Psoas muscle (tissue), 8 donors: ENCODE measurements around the gene RTN4RL1. TPM values are rescaled to one million over a fixed set of nuclear protein-coding genes. Genes with fewer than 3 reads are reported as not detected.

ENCODE experiments used
- ATAC-seq, 4 donors: fragments of 200-7000 bp; cut with Tn5 transposase; one replicate each; pipeline ENCODE4 v1.9.1; 2020; ENCODE audit warnings: moderate library complexity in 3 of 4, mild to moderate bottlenecking in 2 of 4
- DNase-seq, 2 donors: peaks; one replicate each; pipeline ENCODE4 v3.0.0-alpha.2; 2020
- H3K27ac ChIP-seq: fragments of 200-600 bp; one replicate; pipeline ENCODE4 v1.8.0; 2022
- H3K27me3 ChIP-seq, 3 donors: fragments of 200-600 bp in 1 of 3; one replicate each; pipeline versions ENCODE4 v1.6.1 to v1.8.0; 2013 to 2022; ENCODE audit warnings: low read length in 2 of 3, mild to moderate bottlenecking in 2 of 3, moderate library complexity in 1 of 3; ENCODE audit not compliant: insufficient read depth in 3 of 3
- H3K36me3 ChIP-seq, 2 donors: fragments of 200-600 bp in 1 of 2; one replicate each; pipeline versions ENCODE4 v1.6.1 to v1.8.0; 2013 to 2022; ENCODE audit warnings: low read depth in 1 of 2, mild to moderate bottlenecking in 1 of 2, moderate library complexity in 1 of 2; ENCODE audit not compliant: insufficient read depth in 1 of 2
- H3K4me1 ChIP-seq: fragments of 200-600 bp; one replicate; pipeline ENCODE4 v1.8.0; 2022
- H3K4me3 ChIP-seq: fragments of 200-600 bp; one replicate; pipeline ENCODE4 v1.8.0; 2022; ENCODE audit warnings: mild to moderate bottlenecking
- H3K9me3 ChIP-seq: fragments of 200-600 bp; one replicate; pipeline ENCODE4 v1.8.0; 2022
- CTCF ChIP-seq: fragments of 200-600 bp; IDR thresholded peaks from one replicate; pipeline ENCODE4 v1.8.0; 2022; ENCODE audit warnings: antibody characterized with exemption
- WGBS, 3 donors: extraction: QIAGEN DNeasy Blood & Tissue Kit; methylation state at CpG; one replicate each; pipeline versions ENCODE4 v1.1.6 to v1.1.7; 2013; 5-methylcytosine and 5-hydroxymethylcytosine counted together
- intact Hi-C, 2 donors: fragments of 100-400 bp; cut with DNase I; formaldehyde crosslinking; loops; one replicate each; pipeline versions ENCODE4 v1.11.0 to v1.14.2; 2022
- long read RNA-seq, 2 donors: library from polyadenylated mRNA; unstranded; transcript quantifications; one replicate each; pipeline ENCODE4 v2.0.0, GENCODE V29; 2021
- polyA plus RNA-seq, 3 donors: library from polyadenylated mRNA; stranded (reverse); fragments of 200-250 nt; gene quantifications; one replicate each; pipeline ENCODE4 v1.2.3, GENCODE V29; 2013
- total RNA-seq, 4 donors: library from RNA; stranded (reverse); fragmentation: NEBNext Ultra II Directional in 2 of 4; extraction: Animal tissue kit (Norgen Biotek cat#: 25700) in 2 of 4; gene quantifications; one replicate each; pipeline versions ENCODE4 v1.2.1 to v1.2.4, GENCODE V29; 2021 to 2023
- donor health status: healthy with polysubstance abuse.
- donor health status: DM: no; HTN: no; CAD: no; lungs with moderate emphysema.
- donor health status: Bipolar disorder and iron deficiency.
- donor health status: healthy.
- donor health status: DM: yes; HTN: yes; CAD: no.
- donor health status: DM: no; HTN: no; CAD: no.
- donor health status: DM: no; HTN: no; CAD: no.
- donor health status: DM: yes; HTN: yes; CAD: no.

Gene RTN4RL1
- total RNA-seq = 1 to 10 TPM in 2 of 4 donors, under 1 TPM in 2; 0.65 to 1.7 (median 1.2) TPM
- polyA plus RNA-seq = 1 to 10 TPM in 1 of 3 donors, under 1 TPM in 2; 0.44 to 1.8 (median 0.70) TPM
- long read RNA-seq, donor 1, partial matches to known transcripts = 0 of 2 reads
- long read RNA-seq, donor 1, other reads (novel, unspliced or antisense) = 0 of 2 reads
- long read RNA-seq, donor 2, partial matches to known transcripts = 0 of 4 reads
- long read RNA-seq, donor 2, other reads (novel, unspliced or antisense) = 1 of 4 reads

- DNase-seq (peak; percentile 67 to 86), ATAC-seq (peak in 3 of 4 donors; percentile 56 to 67 (median 60))
- 0 to 1% (median 1%) methylated on average over 10 to 47 of the region's 47 CpGs for WGBS, 3 donors
- no peaks in the 10 kb centered on the region for H3K36me3 ChIP-seq
- no peaks in the 10 kb centered on the region for H3K9me3 ChIP-seq
- peaks cover 17% of the 10 kb centered on the region for H3K4me1 ChIP-seq
- peak within 1 kb of the TSS; percentile 58 for H3K27ac ChIP-seq
- H3K4me3 ChIP-seq = peak within 1 kb of the TSS; percentile 80
- intact Hi-C loops = loop anchor here (10.0 kb wide), 2 partner anchors 60 to 360 kb away; no protein-coding TSS in a partner anchor
- no peak for TF ChIP-seq CTCF
- H3K27me3 ChIP-seq = no peaks in the 10 kb centered on the region
Observed at GRCh38 chr17:2025220-2025621, at the start of gene RTN4RL1. Gene RTN4RL1, minus strand, starts transcription at chr17:2025334. Its CDS starts 469 bp downstream, at chr17:2024865.

GRCh38 chr17:2074919-2075318 lies 49.8 kb upstream of the RTN4RL1 start:
- intact Hi-C loops = loop anchor here in 1 of 2 donors (5.0 kb wide), 1 partner anchor 97 kb away; no protein-coding TSS in a partner anchor
- no peak for TF ChIP-seq CTCF
- Histone ChIP-seq H3K4me1 (peaks cover 26% of the 10 kb centered on the region), H3K9me3 (no peaks in the 10 kb centered on the region), H3K27me3 (no peaks in the 10 kb centered on the region), H3K36me3 (peaks cover 0 to 33% of the 10 kb centered on the region in 2 donors), H3K4me3 (no peak overlapping the region), H3K27ac (peak overlapping the region; percentile 81)
- WGBS, 3 donors = 57 to 70% (median 69%) methylated on average over 10 of the region's 10 CpGs
- ATAC-seq = peak in 2 of 4 donors; percentile 2 to 5
- DNase-seq = no peak

GRCh38 chr17:2071455-2072281 lies 46.5 kb upstream of the RTN4RL1 start:
- Histone ChIP-seq H3K27ac (peak overlapping the region; percentile 76), H3K4me3 (no peak overlapping the region), H3K36me3 (peaks cover 0 to 30% of the 10 kb centered on the region in 2 donors), H3K4me1 (peaks cover 19% of the 10 kb centered on the region), H3K9me3 (no peaks in the 10 kb centered on the region), H3K27me3 (no peaks in the 10 kb centered on the region)
- intact Hi-C loops = loop anchor here in 1 of 2 donors (5.0 kb wide), 1 partner anchor 101 kb away; no protein-coding TSS in a partner anchor
- no peak for TF ChIP-seq CTCF
- ATAC-seq (peak in 3 of 4 donors; percentile 12 to 36 (median 14)), DNase-seq (peak; percentile 39 to 73)
- WGBS, 3 donors = 64 to 70% (median 65%) methylated on average over 30 to 31 of the region's 31 CpGs

- no peak for DNase-seq
- H3K36me3 ChIP-seq = peaks cover 0 to 28% of the 10 kb centered on the region in 2 donors
- peaks cover 13% of the 10 kb centered on the region for H3K4me1 ChIP-seq
Observed at GRCh38 chr17:2071024-2071385, 45.9 kb upstream of the RTN4RL1 start.

More at GRCh38 chr17:2071024-2071385, 45.9 kb upstream of the RTN4RL1 start:
- no peaks in the 10 kb centered on the region for H3K27me3 ChIP-seq
- 84 to 90% (median 85%) methylated on average over 6 of the region's 6 CpGs for WGBS, 3 donors
- TF ChIP-seq CTCF = no peak
- intact Hi-C loops = loop anchor here in 1 of 2 donors (5.0 kb wide), 1 partner anchor 101 kb away; no protein-coding TSS in a partner anchor
- ATAC-seq = no peak
- H3K4me3 ChIP-seq = no peak overlapping the region
- H3K27ac ChIP-seq = peak overlapping the region; percentile 76
- no peaks in the 10 kb centered on the region for H3K9me3 ChIP-seq
